ENCODE data around the gene VPS25.

GRCh38 chr17:42821176-42821575, 47.9 kb downstream of the VPS25 start:
- TF ChIP-seq CTCF (IDR thresholded peaks at IDR 0.05) (no peak), POLR2A (IDR thresholded peaks at IDR 0.05) (no peak)
